ENCODE results near the gene TBC1D3I.
"Not testable (repeated sequence)": the region's sequence is repeated elsewhere in the genome, so short reads cannot be mapped to it uniquely, and the experiment has no call there.

DNA sequence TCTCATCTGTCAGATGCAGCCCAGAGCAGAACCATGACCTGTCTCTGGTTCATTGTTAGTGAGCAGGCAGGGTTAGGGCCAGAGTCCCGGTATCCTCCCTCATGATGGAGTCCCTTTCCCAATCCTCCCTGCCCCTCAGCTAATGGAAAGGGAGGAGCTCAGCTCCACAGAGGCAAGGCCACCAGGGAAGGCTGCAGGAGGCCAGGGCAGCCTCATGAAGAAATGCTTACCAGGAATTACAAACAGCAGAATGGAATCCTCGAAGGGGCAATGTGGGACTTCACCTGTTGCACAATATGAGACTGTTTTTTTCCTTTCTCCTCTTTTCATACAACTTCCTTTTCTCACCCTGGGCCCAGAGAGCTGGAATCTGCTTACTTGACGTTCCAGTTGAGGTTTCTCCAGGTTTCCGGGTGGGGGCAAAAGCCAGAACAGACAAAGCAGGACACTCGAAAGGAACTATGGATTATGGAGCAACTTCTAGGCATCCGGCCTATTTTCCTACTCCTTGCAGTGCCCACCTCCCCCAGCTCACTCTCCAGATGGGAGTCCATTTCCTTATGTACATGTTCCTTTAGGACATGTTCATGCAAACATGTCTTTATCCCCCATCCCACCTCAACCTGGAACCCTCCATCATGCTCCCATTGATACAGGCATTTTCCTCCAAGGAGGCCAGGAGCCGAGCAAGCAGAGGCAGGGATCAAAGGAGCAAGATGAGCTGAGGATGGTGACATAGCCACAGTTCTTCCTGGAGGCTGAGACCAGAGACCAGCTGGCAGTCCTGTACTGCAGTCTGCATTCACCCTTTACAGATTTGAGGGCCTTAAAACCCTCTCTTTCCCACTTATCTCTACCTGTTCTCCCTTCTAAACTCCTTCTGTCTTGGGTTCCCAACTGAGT is 48.7 kb downstream of the TBC1D3I start:
- TF ChIP-seq, protein P1, sequence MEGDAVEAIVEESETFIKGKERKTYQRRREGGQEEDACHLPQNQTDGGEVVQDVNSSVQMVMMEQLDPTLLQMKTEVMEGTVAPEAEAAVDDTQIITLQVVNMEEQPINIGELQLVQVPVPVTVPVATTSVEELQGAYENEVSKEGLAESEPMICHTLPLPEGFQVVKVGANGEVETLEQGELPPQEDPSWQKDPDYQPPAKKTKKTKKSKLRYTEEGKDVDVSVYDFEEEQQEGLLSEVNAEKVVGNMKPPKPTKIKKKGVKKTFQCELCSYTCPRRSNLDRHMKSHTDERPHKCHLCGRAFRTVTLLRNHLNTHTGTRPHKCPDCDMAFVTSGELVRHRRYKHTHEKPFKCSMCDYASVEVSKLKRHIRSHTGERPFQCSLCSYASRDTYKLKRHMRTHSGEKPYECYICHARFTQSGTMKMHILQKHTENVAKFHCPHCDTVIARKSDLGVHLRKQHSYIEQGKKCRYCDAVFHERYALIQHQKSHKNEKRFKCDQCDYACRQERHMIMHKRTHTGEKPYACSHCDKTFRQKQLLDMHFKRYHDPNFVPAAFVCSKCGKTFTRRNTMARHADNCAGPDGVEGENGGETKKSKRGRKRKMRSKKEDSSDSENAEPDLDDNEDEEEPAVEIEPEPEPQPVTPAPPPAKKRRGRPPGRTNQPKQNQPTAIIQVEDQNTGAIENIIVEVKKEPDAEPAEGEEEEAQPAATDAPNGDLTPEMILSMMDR (IDR thresholded peaks at IDR 0.05; ENCODE audit: low read depth, low read length, poor library complexity, severe bottlenecking), result not testable (repeated sequence)
- not testable (repeated sequence) for TF ChIP-seq EZH2phosphoT487 (IDR thresholded peaks at IDR 0.05; ENCODE audit: borderline replicate concordance, low read length)
